ENCODE measurements around the gene PANK3. TPM values are rescaled to one million over a fixed set of nuclear protein-coding genes. Genes with fewer than 3 reads are reported as not detected.
A peak's percentile ranks its signal among the peaks of the same experiment; 100 is the strongest.
"Not testable (repeated sequence)": the region's sequence is repeated elsewhere in the genome, so short reads cannot be mapped to it uniquely, and the experiment has no call there.

PANK3 gene
- total RNA-seq, 1 donor from 2014 or later = 96.6 TPM

DNA sequence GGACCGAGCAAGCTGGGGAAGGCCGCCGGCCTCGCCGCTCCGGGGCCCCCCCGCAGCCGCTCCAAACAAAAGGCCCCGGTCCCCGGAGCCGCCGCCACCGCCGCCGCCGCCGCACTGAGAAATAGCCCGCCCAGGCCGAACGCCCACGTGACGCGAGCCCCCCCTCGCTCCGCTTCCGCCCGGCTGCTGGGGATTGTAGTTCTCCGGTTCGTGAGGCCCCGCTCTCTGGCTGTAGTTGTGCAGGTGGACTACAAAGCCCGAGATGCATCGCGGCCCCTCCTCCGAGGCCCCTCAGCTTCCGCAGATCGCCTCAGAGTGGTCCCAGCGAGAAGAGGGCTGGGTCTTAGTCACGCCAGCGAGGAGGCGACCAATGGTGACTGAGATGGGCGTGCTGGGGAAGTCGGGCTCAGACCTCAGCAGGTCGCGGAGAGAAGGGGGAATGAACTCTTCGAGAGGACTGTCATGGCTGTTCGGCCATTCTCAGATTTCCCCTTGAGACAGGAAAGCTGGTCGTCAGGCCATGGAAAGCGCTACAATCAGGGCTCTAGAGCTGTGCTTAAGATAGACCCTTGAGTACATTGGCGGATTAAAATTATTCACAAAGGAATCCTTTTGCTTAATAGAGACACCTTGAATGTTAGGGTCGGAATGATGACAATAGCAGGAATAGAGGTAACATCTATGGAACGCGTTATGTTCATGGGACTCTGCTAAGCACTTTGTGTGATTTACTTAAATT, 489 bp upstream of the PANK3 start:
- H3K9me3 Mint-ChIP-seq (ENCODE audit: low read depth) = no peaks in the 10 kb centered on the region
- TF ChIP-seq, protein P1, sequence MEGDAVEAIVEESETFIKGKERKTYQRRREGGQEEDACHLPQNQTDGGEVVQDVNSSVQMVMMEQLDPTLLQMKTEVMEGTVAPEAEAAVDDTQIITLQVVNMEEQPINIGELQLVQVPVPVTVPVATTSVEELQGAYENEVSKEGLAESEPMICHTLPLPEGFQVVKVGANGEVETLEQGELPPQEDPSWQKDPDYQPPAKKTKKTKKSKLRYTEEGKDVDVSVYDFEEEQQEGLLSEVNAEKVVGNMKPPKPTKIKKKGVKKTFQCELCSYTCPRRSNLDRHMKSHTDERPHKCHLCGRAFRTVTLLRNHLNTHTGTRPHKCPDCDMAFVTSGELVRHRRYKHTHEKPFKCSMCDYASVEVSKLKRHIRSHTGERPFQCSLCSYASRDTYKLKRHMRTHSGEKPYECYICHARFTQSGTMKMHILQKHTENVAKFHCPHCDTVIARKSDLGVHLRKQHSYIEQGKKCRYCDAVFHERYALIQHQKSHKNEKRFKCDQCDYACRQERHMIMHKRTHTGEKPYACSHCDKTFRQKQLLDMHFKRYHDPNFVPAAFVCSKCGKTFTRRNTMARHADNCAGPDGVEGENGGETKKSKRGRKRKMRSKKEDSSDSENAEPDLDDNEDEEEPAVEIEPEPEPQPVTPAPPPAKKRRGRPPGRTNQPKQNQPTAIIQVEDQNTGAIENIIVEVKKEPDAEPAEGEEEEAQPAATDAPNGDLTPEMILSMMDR (IDR thresholded peaks at IDR 0.05; ENCODE audit: unreplicated experiment) = no peak
- peak overlapping the region; percentile 98 for H3K27ac Mint-ChIP-seq
- peaks cover 6% of the 10 kb centered on the region for H3K36me3 Mint-ChIP-seq (ENCODE audit: insufficient read depth)
- peak overlapping the region; percentile 77 for H3K4me3 Mint-ChIP-seq (ENCODE audit: low read depth)
- peaks cover 24% of the 10 kb centered on the region for H3K4me1 Mint-ChIP-seq (ENCODE audit: low read depth)
- peak; percentile 95 for DNase-seq (ENCODE audit: low spot score, unreplicated experiment)
- no peaks in the 10 kb centered on the region for H3K27me3 Mint-ChIP-seq

DNA sequence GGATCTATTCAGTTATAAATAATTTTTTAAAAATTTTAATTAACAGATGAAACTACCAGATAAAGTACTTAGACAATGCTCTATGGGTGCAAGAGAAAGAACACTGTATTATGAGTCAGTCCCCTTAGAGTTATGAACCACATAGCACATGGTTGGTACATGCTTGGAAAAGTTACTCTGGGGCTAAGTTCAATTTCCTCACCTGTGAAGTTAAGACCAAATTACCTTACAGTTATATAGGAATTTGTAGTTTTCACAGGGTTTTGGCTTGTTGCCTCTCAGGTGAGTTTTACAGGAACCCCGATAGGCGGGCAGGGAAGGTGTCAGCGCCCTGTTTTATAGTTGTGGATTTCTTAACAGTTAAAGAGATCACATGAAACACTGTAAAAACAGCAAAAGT, 1.2 kb downstream of the PANK3 start:
- no peaks in the 10 kb centered on the region for H3K9me3 Mint-ChIP-seq (ENCODE audit: low read depth)
- DNase-seq (ENCODE audit: low spot score, unreplicated experiment) = no peak

DNA sequence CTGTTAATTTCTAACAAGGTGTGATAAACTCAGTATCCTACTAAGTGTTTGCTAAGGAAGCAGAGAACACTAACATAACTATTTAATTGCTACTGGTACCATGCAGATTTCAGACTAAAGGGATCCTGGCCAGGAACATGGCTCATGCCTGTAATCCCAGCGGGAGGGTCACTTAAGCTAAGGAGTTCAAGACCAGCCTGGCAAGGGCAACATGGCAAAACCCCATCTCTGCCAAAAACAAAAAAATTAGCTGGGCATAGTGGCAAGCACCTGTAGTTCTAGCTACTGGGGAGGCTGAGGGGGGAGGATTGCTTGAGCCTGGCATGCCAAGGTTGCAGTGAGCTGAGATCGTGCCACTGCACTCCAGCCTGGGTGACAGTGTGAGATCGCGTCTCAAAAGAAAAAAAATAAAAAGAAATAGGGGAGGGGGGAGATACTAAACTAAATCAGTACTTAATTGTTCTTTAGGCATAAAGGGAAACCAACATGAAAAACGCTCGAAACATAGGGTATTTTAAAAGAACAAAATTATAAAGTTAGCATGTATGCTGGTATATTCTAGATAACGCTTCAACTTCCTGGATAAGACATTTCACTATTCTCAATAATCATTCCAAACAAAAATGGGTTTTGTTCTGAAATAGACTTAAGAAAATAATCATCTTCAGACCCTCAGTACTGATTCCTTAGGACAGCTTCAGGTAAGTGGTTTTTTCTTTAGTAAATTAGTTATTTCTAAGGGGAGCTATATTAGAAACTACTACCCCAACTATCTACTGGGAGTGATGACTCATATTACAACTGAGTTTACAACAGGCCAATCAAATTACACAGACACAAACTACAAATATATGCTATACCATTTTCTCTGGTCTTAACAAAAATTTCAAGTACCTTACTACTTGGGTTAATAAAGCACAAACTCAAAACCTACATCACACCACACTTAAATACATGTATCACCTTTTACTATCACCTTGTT, 3.5 kb downstream of the PANK3 start:
- DNase-seq (ENCODE audit: low spot score, unreplicated experiment) = no peak
- Mint-ChIP-seq H3K27ac (peak overlapping the region; percentile 15), H3K4me1 (ENCODE audit: low read depth) (peaks cover 27% of the 10 kb centered on the region), H3K9me3 (ENCODE audit: low read depth) (no peaks in the 10 kb centered on the region), H3K36me3 (ENCODE audit: insufficient read depth) (peaks cover 14% of the 10 kb centered on the region), H3K4me3 (ENCODE audit: low read depth) (no peak overlapping the region), H3K27me3 (no peaks in the 10 kb centered on the region)
- TF ChIP-seq, protein P1 (IDR thresholded peaks at IDR 0.05; ENCODE audit: unreplicated experiment) = no peak

More for the DNA sequence above, 1.2 kb downstream of the PANK3 start:
- peaks cover 24% of the 10 kb centered on the region for H3K4me1 Mint-ChIP-seq (ENCODE audit: low read depth)
- H3K27ac Mint-ChIP-seq = peak overlapping the region; percentile 95
- H3K27me3 Mint-ChIP-seq = no peaks in the 10 kb centered on the region
- H3K4me3 Mint-ChIP-seq (ENCODE audit: low read depth) = peak overlapping the region; percentile 97
- peaks cover 6% of the 10 kb centered on the region for H3K36me3 Mint-ChIP-seq (ENCODE audit: insufficient read depth)
- TF ChIP-seq, protein P1 (IDR thresholded peaks at IDR 0.05; ENCODE audit: unreplicated experiment) = no peak

DNA sequence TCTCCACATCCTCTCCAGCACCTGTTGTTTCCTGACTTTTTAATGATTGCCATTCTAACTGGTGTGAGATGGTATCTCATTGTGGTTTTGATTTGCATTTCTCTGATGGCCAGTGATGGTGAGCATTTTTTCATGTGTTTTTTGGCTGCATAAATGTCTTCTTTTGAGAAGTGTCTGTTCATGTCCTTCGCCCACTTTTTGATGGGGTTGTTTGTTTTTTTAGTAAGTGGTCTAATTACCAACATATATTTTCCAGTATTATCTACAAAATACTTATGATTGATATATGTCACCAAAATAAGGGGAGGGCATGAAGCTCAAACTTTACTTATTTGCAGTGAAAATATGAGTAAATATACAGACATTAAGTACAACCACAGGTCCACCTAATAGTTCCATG, 5.0 kb downstream of the PANK3 start:
- H3K27me3 Mint-ChIP-seq; H3K4me3 Mint-ChIP-seq (ENCODE audit: low read depth); H3K9me3 Mint-ChIP-seq (ENCODE audit: low read depth); DNase-seq (ENCODE audit: low spot score, unreplicated experiment); H3K27ac Mint-ChIP-seq: not testable (repeated sequence)
- H3K36me3 Mint-ChIP-seq (ENCODE audit: insufficient read depth) = peaks cover 20% of the 10 kb centered on the region
- peaks cover 21% of the 10 kb centered on the region for H3K4me1 Mint-ChIP-seq (ENCODE audit: low read depth)

DNA sequence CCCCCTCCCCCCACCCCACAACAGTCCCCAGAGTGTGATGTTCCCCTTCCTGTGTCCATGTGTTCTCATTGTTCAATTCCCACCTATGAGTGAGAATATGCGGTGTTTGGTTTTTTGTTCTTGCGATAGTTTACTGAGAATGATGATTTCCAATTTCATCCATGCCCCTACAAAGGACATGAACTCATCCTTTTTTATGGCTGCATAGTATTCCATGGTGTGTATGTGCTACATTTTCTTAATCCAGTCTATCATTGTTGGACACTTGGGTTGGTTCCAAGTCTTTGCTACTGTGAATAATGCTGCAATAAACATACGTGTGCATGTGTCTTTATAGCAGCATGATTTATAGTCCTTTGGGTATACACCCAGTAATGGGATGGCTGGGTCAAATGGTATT, 5.5 kb downstream of the PANK3 start:
- not testable (repeated sequence) for H3K27ac Mint-ChIP-seq; H3K4me3 Mint-ChIP-seq (ENCODE audit: low read depth); DNase-seq (ENCODE audit: low spot score, unreplicated experiment); H3K27me3 Mint-ChIP-seq; H3K9me3 Mint-ChIP-seq (ENCODE audit: low read depth)
- Mint-ChIP-seq H3K36me3 (ENCODE audit: insufficient read depth) (peaks cover 20% of the 10 kb centered on the region), H3K4me1 (ENCODE audit: low read depth) (peaks cover 21% of the 10 kb centered on the region)
